GM23338 (cell line): ENCODE measurements around the gene TMEM143. TPM values are rescaled to one million over a fixed set of nuclear protein-coding genes. Genes with fewer than 3 reads are reported as not detected.

Experiments used
- ATAC-seq: fragments of 200-7000 bp; cut with Tn5 transposase; 3 replicates; pipeline ENCODE4 v1.9.1; 2020
- DNase-seq: peaks from one replicate; pipeline ENCODE4 v3.0.0-alpha.2; 2015; ENCODE audit warnings: low spot score
- H2AFZ ChIP-seq: fragments of 200-600 bp; sonication (generic); 2 replicates; pipeline ENCODE4 v1.8.0; 2016; ENCODE audit warnings: antibody characterized with exemption, mild to moderate bottlenecking, moderate library complexity
- H3F3A ChIP-seq: fragments of 200-600 bp; sonication (generic); replicated peaks from 2 replicates; pipeline ENCODE4 v1.8.0; 2017; ENCODE audit warnings: antibody characterized with exemption, mixed run types, low read depth
- H3K27ac ChIP-seq: fragments of 200-600 bp; sonication (generic); 2 replicates; pipeline ENCODE4 v1.6.1; 2016; ENCODE audit warnings: low read depth
- H3K27me3 ChIP-seq: fragments of 200-600 bp; sonication (generic); 2 replicates; pipeline ENCODE4 v1.8.0; 2016; ENCODE audit warnings: mild to moderate bottlenecking, mixed run types, moderate library complexity; ENCODE audit not compliant: insufficient read depth
- H3K36me3 ChIP-seq: fragments of 200-600 bp; sonication (generic); 2 replicates; pipeline ENCODE4 v1.8.0; 2016; ENCODE audit warnings: mild to moderate bottlenecking; ENCODE audit not compliant: insufficient read depth
- H3K4me1 ChIP-seq: fragments of 200-600 bp; sonication (generic); 2 replicates; pipeline ENCODE4 v1.8.0; 2016; ENCODE audit warnings: mild to moderate bottlenecking, moderate library complexity; ENCODE audit not compliant: insufficient read depth
- H3K4me2 ChIP-seq: fragments of 200-600 bp; sonication (generic); 2 replicates; pipeline ENCODE4 v1.7.1; 2017; ENCODE audit warnings: mixed run types
- H3K4me3 ChIP-seq: fragments of 200-600 bp; sonication (generic); 2 replicates; pipeline ENCODE4 v1.6.1; 2016; ENCODE audit warnings: mixed run types
- H3K79me2 ChIP-seq: fragments of 200-600 bp; sonication (generic); replicated peaks from 2 replicates; pipeline ENCODE4 v1.8.0; 2017; ENCODE audit warnings: mild to moderate bottlenecking; ENCODE audit not compliant: insufficient read depth
- H3K9me2 ChIP-seq: fragments of 200-600 bp; sonication (generic); 2 replicates; pipeline ENCODE4 v1.8.0; 2017; ENCODE audit not compliant: insufficient read depth
- H4K20me1 ChIP-seq: fragments of 200-600 bp; sonication (generic); replicated peaks from 2 replicates; pipeline ENCODE4 v1.8.0; 2017; ENCODE audit warnings: mild to moderate bottlenecking; ENCODE audit not compliant: insufficient read depth
- H3K27ac Mint-ChIP-seq: 2 replicates; pipeline ENCODE4 v1.8.0; 2020; ENCODE audit warnings: inconsistent platforms, mild to moderate bottlenecking, moderate library complexity, mixed read lengths
- H3K27me3 Mint-ChIP-seq: 3 replicates; pipeline ENCODE4 v1.8.0; 2022; ENCODE audit warnings: low read depth, mild to moderate bottlenecking, moderate library complexity, mixed read lengths, inconsistent platforms; ENCODE audit not compliant: insufficient read depth, poor library complexity
- H3K36me3 Mint-ChIP-seq: 3 replicates; pipeline ENCODE4 v1.8.0; 2021; ENCODE audit warnings: low read depth, mild to moderate bottlenecking, inconsistent platforms, moderate library complexity, mixed read lengths
- H3K4me1 Mint-ChIP-seq: 3 replicates; pipeline ENCODE4 v1.8.0; 2020; ENCODE audit warnings: mild to moderate bottlenecking, inconsistent platforms, mixed read lengths
- H3K4me3 Mint-ChIP-seq: 3 replicates; pipeline ENCODE4 v1.8.0; 2021; ENCODE audit warnings: moderate library complexity, mild to moderate bottlenecking, inconsistent platforms, mixed read lengths
- H3K9me3 Mint-ChIP-seq: 3 replicates; pipeline ENCODE4 v1.8.0; 2020; ENCODE audit warnings: moderate library complexity, mild to moderate bottlenecking, inconsistent platforms, mixed read lengths
- CREB1 ChIP-seq: fragments of 250-450 bp; sonication (Bioruptor Pico); IDR thresholded peaks from 2 replicates; pipeline ENCODE4 v1.5.0; 2020; ENCODE audit warnings: low read depth, mild to moderate bottlenecking, moderate library complexity
- NANOG ChIP-seq: IDR thresholded peaks from 2 replicates; pipeline ENCODE4 v1.6.1; 2016; ENCODE audit warnings: antibody characterized with exemption, borderline replicate concordance
- POLR2AphosphoS5 ChIP-seq: IDR thresholded peaks from 2 replicates; pipeline ENCODE4 v1.6.1; 2016; ENCODE audit warnings: antibody characterized with exemption, low read depth
- STAT1 ChIP-seq: IDR thresholded peaks from one replicate; pipeline ENCODE4 v1.6.1; 2016; ENCODE audit warnings: antibody characterized with exemption; ENCODE audit not compliant: unreplicated experiment
- polyA plus RNA-seq: library from polyadenylated mRNA; unstranded; fragments of >200 nt; fragmentation: Nextera tagmentation; extraction: Ambion mirVana; gene quantifications from 2 replicates; pipeline ENCODE4 v1.2.1, GENCODE V29; 2016
- total RNA-seq: library from RNA; depleted of rRNA; stranded (reverse); fragments of >200 nt; shearing (Covaris generic); gene quantifications from 2 replicates; pipeline ENCODE4 v1.2.3, GENCODE V29; 2014
- TF ChIP-seq, protein P1 (sequence below), 2 experiments: fragments of 200-600 bp in 1 of 2; sonication (generic) in 1 of 2; conservative IDR thresholded peaks; 2 replicates each; pipeline versions ENCODE4 v1.5.1 to v1.6.1; 2016 to 2017; ENCODE audit warnings: antibody characterized with exemption in 2 of 2, low read depth in 2 of 2, mild to moderate bottlenecking in 2 of 2, moderate library complexity in 1 of 2
- TF ChIP-seq, protein P2 (sequence below): fragments of 250-450 bp; sonication (Bioruptor Pico); IDR thresholded peaks from 2 replicates; pipeline ENCODE4 v1.5.0; 2020; ENCODE audit warnings: mild to moderate bottlenecking, moderate library complexity
- TF ChIP-seq, protein P3 (sequence below): IDR thresholded peaks from 2 replicates; pipeline ENCODE4 v1.6.1; 2016; ENCODE audit warnings: antibody characterized with exemption

Gene TMEM143
- total and polyA plus RNA-seq, 2 experiments from 2014 or later: 12.8 to 15.0 TPM

- peaks cover 43% of the 10 kb centered on the region for H3K27me3 Mint-ChIP-seq
- peak overlapping the region; percentile 95 for H3K27ac Mint-ChIP-seq
- Histone ChIP-seq H3K27me3 (peaks cover 6% of the 10 kb centered on the region; the same call in 1 of the 2 replicates), H3K4me3 (peak overlapping the region; percentile 69), H3F3A (peaks cover 15% of the 10 kb centered on the region; the same call in 1 of the 2 replicates), H3K4me2 (peak overlapping the region; percentile 73), H3K27ac (peak overlapping the region; percentile 92), H4K20me1 (no peaks in the 10 kb centered on the region), H3K36me3 (no peaks in the 10 kb centered on the region), H3K4me1 (peaks cover 23% of the 10 kb centered on the region), H3K79me2 (no peaks in the 10 kb centered on the region), H2AFZ (peak overlapping the region; percentile 40), H3K9me2 (no peaks in the 10 kb centered on the region)
- DNase-seq (peak; percentile 95), ATAC-seq (peak; percentile 50)
- TF ChIP-seq STAT1 (no peak), NANOG (no peak), CREB1 (peak; percentile 87), POLR2AphosphoS5 (peak; percentile 61)
- TF ChIP-seq, protein P1, sequence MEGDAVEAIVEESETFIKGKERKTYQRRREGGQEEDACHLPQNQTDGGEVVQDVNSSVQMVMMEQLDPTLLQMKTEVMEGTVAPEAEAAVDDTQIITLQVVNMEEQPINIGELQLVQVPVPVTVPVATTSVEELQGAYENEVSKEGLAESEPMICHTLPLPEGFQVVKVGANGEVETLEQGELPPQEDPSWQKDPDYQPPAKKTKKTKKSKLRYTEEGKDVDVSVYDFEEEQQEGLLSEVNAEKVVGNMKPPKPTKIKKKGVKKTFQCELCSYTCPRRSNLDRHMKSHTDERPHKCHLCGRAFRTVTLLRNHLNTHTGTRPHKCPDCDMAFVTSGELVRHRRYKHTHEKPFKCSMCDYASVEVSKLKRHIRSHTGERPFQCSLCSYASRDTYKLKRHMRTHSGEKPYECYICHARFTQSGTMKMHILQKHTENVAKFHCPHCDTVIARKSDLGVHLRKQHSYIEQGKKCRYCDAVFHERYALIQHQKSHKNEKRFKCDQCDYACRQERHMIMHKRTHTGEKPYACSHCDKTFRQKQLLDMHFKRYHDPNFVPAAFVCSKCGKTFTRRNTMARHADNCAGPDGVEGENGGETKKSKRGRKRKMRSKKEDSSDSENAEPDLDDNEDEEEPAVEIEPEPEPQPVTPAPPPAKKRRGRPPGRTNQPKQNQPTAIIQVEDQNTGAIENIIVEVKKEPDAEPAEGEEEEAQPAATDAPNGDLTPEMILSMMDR (conservative IDR thresholded peaks at IDR 0.05; ENCODE audit: low read depth in 2 of 2): peak in 1 of 2 experiments; percentile 23; a peak in 1 of 4 replicates
- TF ChIP-seq, protein P2, sequence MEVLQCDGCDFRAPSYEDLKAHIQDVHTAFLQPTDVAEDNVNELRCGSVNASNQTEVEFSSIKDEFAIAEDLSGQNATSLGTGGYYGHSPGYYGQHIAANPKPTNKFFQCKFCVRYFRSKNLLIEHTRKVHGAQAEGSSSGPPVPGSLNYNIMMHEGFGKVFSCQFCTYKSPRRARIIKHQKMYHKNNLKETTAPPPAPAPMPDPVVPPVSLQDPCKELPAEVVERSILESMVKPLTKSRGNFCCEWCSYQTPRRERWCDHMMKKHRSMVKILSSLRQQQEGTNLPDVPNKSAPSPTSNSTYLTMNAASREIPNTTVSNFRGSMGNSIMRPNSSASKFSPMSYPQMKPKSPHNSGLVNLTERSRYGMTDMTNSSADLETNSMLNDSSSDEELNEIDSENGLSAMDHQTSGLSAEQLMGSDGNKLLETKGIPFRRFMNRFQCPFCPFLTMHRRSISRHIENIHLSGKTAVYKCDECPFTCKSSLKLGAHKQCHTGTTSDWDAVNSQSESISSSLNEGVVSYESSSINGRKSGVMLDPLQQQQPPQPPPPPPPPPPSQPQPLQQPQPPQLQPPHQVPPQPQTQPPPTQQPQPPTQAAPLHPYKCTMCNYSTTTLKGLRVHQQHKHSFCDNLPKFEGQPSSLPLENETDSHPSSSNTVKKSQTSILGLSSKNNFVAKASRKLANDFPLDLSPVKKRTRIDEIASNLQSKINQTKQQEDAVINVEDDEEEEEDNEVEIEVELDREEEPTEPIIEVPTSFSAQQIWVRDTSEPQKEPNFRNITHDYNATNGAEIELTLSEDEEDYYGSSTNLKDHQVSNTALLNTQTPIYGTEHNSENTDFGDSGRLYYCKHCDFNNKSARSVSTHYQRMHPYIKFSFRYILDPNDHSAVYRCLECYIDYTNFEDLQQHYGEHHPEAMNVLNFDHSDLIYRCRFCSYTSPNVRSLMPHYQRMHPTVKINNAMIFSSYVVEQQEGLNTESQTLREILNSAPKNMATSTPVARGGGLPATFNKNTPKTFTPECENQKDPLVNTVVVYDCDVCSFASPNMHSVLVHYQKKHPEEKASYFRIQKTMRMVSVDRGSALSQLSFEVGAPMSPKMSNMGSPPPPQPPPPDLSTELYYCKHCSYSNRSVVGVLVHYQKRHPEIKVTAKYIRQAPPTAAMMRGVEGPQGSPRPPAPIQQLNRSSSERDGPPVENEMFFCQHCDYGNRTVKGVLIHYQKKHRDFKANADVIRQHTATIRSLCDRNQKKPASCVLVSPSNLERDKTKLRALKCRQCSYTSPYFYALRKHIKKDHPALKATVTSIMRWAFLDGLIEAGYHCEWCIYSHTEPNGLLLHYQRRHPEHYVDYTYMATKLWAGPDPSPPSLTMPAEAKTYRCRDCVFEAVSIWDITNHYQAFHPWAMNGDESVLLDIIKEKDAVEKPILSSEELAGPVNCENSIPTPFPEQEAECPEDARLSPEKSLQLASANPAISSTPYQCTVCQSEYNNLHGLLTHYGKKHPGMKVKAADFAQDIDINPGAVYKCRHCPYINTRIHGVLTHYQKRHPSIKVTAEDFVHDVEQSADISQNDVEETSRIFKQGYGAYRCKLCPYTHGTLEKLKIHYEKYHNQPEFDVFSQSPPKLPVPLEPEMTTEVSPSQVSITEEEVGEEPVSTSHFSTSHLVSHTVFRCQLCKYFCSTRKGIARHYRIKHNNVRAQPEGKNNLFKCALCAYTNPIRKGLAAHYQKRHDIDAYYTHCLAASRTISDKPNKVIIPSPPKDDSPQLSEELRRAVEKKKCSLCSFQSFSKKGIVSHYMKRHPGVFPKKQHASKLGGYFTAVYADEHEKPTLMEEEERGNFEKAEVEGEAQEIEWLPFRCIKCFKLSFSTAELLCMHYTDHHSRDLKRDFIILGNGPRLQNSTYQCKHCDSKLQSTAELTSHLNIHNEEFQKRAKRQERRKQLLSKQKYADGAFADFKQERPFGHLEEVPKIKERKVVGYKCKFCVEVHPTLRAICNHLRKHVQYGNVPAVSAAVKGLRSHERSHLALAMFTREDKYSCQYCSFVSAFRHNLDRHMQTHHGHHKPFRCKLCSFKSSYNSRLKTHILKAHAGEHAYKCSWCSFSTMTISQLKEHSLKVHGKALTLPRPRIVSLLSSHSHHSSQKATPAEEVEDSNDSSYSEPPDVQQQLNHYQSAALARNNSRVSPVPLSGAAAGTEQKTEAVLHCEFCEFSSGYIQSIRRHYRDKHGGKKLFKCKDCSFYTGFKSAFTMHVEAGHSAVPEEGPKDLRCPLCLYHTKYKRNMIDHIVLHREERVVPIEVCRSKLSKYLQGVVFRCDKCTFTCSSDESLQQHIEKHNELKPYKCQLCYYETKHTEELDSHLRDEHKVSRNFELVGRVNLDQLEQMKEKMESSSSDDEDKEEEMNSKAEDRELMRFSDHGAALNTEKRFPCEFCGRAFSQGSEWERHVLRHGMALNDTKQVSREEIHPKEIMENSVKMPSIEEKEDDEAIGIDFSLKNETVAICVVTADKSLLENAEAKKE (CRISPR knock-in tag): no peak
- TF ChIP-seq, protein P3, sequence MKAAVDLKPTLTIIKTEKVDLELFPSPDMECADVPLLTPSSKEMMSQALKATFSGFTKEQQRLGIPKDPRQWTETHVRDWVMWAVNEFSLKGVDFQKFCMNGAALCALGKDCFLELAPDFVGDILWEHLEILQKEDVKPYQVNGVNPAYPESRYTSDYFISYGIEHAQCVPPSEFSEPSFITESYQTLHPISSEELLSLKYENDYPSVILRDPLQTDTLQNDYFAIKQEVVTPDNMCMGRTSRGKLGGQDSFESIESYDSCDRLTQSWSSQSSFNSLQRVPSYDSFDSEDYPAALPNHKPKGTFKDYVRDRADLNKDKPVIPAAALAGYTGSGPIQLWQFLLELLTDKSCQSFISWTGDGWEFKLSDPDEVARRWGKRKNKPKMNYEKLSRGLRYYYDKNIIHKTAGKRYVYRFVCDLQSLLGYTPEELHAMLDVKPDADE: peak; percentile 98
- H3K4me1 Mint-ChIP-seq: peaks cover 35% of the 10 kb centered on the region
- H3K36me3 Mint-ChIP-seq: peaks cover 8% of the 10 kb centered on the region
- H3K9me3 Mint-ChIP-seq: peaks cover 10% of the 10 kb centered on the region
- H3K4me3 Mint-ChIP-seq: peak overlapping the region; percentile 91
Observed at GRCh38 chr19:48330012-48330681, 33.6 kb downstream of the TMEM143 start.
